ENCODE data around the gene CNTN4.
"Not testable (repeated sequence)": the region's sequence is repeated elsewhere in the genome, so short reads cannot be mapped to it uniquely, and the experiment has no call there.

The CNTN4 gene

GRCh38 chr3:2525968-2526367 is 427.3 kb downstream of the CNTN4 start:
- H3K27ac ChIP-seq (replicated peaks): no peak overlapping the region
- no peak overlapping the region for H3K4me3 ChIP-seq (replicated peaks; ENCODE audit: insufficient read depth, low read length)
- DNase-seq (ENCODE audit: low read depth in 1 of 2, low spot score in 1 of 2): no peak
- no peaks in the 10 kb centered on the region for H3K27me3 ChIP-seq (ENCODE audit: insufficient read depth, poor library complexity, severe bottlenecking)
- no peak for TF ChIP-seq SPI1 (IDR thresholded peaks at IDR 0.05; ENCODE audit: borderline replicate concordance, low read depth)
- TF ChIP-seq POLR2AphosphoS5 (IDR thresholded peaks at IDR 0.05; ENCODE audit: low read depth): no peak
- TF ChIP-seq, protein P1, sequence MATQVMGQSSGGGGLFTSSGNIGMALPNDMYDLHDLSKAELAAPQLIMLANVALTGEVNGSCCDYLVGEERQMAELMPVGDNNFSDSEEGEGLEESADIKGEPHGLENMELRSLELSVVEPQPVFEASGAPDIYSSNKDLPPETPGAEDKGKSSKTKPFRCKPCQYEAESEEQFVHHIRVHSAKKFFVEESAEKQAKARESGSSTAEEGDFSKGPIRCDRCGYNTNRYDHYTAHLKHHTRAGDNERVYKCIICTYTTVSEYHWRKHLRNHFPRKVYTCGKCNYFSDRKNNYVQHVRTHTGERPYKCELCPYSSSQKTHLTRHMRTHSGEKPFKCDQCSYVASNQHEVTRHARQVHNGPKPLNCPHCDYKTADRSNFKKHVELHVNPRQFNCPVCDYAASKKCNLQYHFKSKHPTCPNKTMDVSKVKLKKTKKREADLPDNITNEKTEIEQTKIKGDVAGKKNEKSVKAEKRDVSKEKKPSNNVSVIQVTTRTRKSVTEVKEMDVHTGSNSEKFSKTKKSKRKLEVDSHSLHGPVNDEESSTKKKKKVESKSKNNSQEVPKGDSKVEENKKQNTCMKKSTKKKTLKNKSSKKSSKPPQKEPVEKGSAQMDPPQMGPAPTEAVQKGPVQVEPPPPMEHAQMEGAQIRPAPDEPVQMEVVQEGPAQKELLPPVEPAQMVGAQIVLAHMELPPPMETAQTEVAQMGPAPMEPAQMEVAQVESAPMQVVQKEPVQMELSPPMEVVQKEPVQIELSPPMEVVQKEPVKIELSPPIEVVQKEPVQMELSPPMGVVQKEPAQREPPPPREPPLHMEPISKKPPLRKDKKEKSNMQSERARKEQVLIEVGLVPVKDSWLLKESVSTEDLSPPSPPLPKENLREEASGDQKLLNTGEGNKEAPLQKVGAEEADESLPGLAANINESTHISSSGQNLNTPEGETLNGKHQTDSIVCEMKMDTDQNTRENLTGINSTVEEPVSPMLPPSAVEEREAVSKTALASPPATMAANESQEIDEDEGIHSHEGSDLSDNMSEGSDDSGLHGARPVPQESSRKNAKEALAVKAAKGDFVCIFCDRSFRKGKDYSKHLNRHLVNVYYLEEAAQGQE (IDR thresholded peaks at IDR 0.05; ENCODE audit: insufficient replicate concordance, low read depth): no peak
- no peak for TF ChIP-seq CTCF (IDR thresholded peaks at IDR 0.05; ENCODE audit: insufficient read depth, low read length)
- no peak for TF ChIP-seq GABPA (IDR thresholded peaks at IDR 0.05; ENCODE audit: low read depth)

DNA sequence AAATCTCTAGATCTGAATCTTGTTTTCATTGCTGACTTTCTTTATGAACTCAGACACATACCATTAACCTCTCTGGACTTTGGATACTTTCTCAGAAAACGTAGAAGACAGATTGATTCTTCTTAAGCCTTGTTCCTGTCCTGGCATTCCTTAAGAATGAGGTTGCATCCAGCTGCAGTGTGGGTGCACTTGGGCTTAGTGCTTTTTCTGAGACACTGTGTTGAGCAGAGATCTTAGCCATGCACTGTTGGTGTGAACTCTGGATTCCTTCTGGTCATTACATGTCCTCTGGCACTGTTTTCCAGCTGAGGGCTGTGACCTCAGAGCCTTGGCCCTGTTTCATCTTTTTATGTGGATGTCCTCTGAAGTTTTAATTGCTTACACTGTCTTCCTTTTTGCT is 428.3 kb downstream of the CNTN4 start:
- Histone ChIP-seq H3K4me3 (replicated peaks; ENCODE audit: insufficient read depth, low read length) (no peak overlapping the region), H3K27me3 (ENCODE audit: insufficient read depth, poor library complexity, severe bottlenecking) (no peaks in the 10 kb centered on the region), H3K27ac (replicated peaks) (no peak overlapping the region)
- TF ChIP-seq SPI1 (IDR thresholded peaks at IDR 0.05; ENCODE audit: borderline replicate concordance, low read depth): no peak
- TF ChIP-seq POLR2AphosphoS5 (IDR thresholded peaks at IDR 0.05; ENCODE audit: low read depth): no peak
- no peak for TF ChIP-seq GABPA (IDR thresholded peaks at IDR 0.05; ENCODE audit: low read depth)
- no peak for TF ChIP-seq CTCF (IDR thresholded peaks at IDR 0.05; ENCODE audit: insufficient read depth, low read length)
- TF ChIP-seq, protein P1 (IDR thresholded peaks at IDR 0.05; ENCODE audit: insufficient replicate concordance, low read depth): no peak
- no peak for DNase-seq (ENCODE audit: low read depth in 1 of 2, low spot score in 1 of 2)

GRCh38 chr3:2527328-2527727 is 428.7 kb downstream of the CNTN4 start:
- H3K4me3 ChIP-seq (replicated peaks; ENCODE audit: insufficient read depth, low read length); DNase-seq (ENCODE audit: low read depth in 1 of 2, low spot score in 1 of 2); H3K27ac ChIP-seq (replicated peaks); H3K27me3 ChIP-seq (ENCODE audit: insufficient read depth, poor library complexity, severe bottlenecking): not testable (repeated sequence)

GRCh38 chr3:2534767-2535166 is 436.1 kb downstream of the CNTN4 start:
- not testable (repeated sequence) for H3K27me3 ChIP-seq (ENCODE audit: insufficient read depth, poor library complexity, severe bottlenecking); DNase-seq (ENCODE audit: low read depth in 1 of 2, low spot score in 1 of 2); H3K4me3 ChIP-seq (replicated peaks; ENCODE audit: insufficient read depth, low read length); H3K27ac ChIP-seq (replicated peaks)

GRCh38 chr3:2535206-2535605 is 436.5 kb downstream of the CNTN4 start:
- no peak overlapping the region for H3K27ac ChIP-seq (replicated peaks)
- DNase-seq (ENCODE audit: low read depth in 1 of 2, low spot score in 1 of 2): no peak
- TF ChIP-seq SPI1 (IDR thresholded peaks at IDR 0.05; ENCODE audit: borderline replicate concordance, low read depth) (no peak), CTCF (IDR thresholded peaks at IDR 0.05; ENCODE audit: insufficient read depth, low read length) (no peak), POLR2AphosphoS5 (IDR thresholded peaks at IDR 0.05; ENCODE audit: low read depth) (no peak), GABPA (IDR thresholded peaks at IDR 0.05; ENCODE audit: low read depth) (no peak)
- TF ChIP-seq, protein P1 (IDR thresholded peaks at IDR 0.05; ENCODE audit: insufficient replicate concordance, low read depth): no peak
- H3K27me3 ChIP-seq (ENCODE audit: insufficient read depth, poor library complexity, severe bottlenecking): no peaks in the 10 kb centered on the region
- H3K4me3 ChIP-seq (replicated peaks; ENCODE audit: insufficient read depth, low read length): no peak overlapping the region
